Endothelial cell (in vitro differentiated cells): ENCODE measurements around the gene GBA2. TPM values are rescaled to one million over a fixed set of nuclear protein-coding genes. Genes with fewer than 3 reads are reported as not detected.

ENCODE experiments used
- DNase-seq: peaks from one replicate; pipeline ENCODE4 v3.0.0; 2021; ENCODE audit warnings: low spot score
- H3K27ac Mint-ChIP-seq: one replicate; pipeline ENCODE4 v1.8.0; 2021; ENCODE audit warnings: mixed read lengths, inconsistent platforms; ENCODE audit not compliant: unreplicated experiment
- H3K27me3 Mint-ChIP-seq: one replicate; pipeline ENCODE4 v1.8.0; 2021; ENCODE audit warnings: mild to moderate bottlenecking, moderate library complexity, mixed read lengths, inconsistent platforms; ENCODE audit not compliant: unreplicated experiment
- H3K36me3 Mint-ChIP-seq: one replicate; pipeline ENCODE4 v1.8.0; 2021; ENCODE audit warnings: mild to moderate bottlenecking, low read depth, mixed read lengths, inconsistent platforms; ENCODE audit not compliant: unreplicated experiment
- H3K4me1 Mint-ChIP-seq: one replicate; pipeline ENCODE4 v1.8.0; 2021; ENCODE audit warnings: mild to moderate bottlenecking, mixed read lengths, inconsistent platforms; ENCODE audit not compliant: unreplicated experiment
- H3K4me3 Mint-ChIP-seq: one replicate; pipeline ENCODE4 v1.8.0; 2021; ENCODE audit warnings: mild to moderate bottlenecking, mixed read lengths, inconsistent platforms; ENCODE audit not compliant: unreplicated experiment
- H3K9me3 Mint-ChIP-seq: one replicate; pipeline ENCODE4 v1.8.0; 2021; ENCODE audit warnings: mixed read lengths, inconsistent platforms; ENCODE audit not compliant: unreplicated experiment
- total RNA-seq: library from RNA; stranded (reverse); fragmentation: NEBNext Ultra II Directional; extraction: Animal tissue kit (Norgen Biotek cat#: 25700); gene quantifications from one replicate; pipeline ENCODE4 v1.2.1, GENCODE V29; 2021; ENCODE audit not compliant: unreplicated experiment
- TF ChIP-seq, protein P1 (sequence below): fragments of 200-600 bp; sonication (generic); IDR thresholded peaks from one replicate; pipeline ENCODE4 v1.5.0; 2021; ENCODE audit warnings: antibody characterized with exemption; ENCODE audit not compliant: unreplicated experiment

GBA2 gene
- total RNA-seq, 1 donor from 2014 or later = 200 TPM

DNA sequence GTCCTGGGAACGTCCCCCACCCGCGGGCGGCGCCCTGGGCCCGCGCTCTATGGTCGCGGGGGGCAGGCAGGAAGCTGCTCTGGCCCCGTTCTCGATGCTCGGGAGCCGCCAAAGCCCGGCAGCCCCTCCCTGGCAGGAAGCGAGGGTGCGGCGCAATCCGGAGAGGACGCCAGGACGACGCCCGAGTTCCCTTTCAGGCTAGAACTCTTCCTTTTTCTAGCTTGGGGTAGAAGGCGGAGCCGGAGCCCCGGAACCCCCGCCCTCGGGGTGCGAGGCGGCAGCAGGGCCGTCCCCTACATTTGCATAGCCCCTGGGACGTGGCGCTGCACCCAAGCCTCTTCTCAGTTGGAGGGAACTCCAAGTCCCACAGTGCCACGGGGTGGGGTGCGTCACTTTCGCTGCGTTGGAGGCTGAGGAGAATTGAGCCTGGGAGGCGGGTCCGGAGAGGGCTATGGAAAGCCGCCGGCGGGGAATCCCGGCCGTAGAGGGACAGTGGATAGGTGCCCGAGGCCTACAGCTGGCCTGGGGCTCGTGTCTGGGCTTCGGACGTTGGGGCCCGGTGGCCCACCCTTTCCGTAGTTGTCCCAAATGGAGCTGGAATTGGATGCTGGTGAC lies 16.7 kb downstream of the GBA2 start, which contains the start of the genes CREB3 and TLN1:
Gene CREB3, plus strand, starts transcription at position 482 of the 615 bp plus-strand sequence. Its CDS starts 107 bp downstream, at position 589.
Gene TLN1, minus strand, starts transcription at position 11 of the 615 bp plus-strand sequence. CDS start 6,501 bp downstream, outside the sequence.
- Mint-ChIP-seq H3K27ac (peak within 1 kb of the TSS; percentile 87), H3K36me3 (peaks cover 20% of the 10 kb centered on the region), H3K9me3 (no peaks in the 10 kb centered on the region), H3K27me3 (peaks cover 12% of the 10 kb centered on the region), H3K4me1 (peaks cover 23% of the 10 kb centered on the region), H3K4me3 (peak within 1 kb of the TSS; percentile 92)
- peak; percentile 94 for DNase-seq
- TF ChIP-seq, protein P1, sequence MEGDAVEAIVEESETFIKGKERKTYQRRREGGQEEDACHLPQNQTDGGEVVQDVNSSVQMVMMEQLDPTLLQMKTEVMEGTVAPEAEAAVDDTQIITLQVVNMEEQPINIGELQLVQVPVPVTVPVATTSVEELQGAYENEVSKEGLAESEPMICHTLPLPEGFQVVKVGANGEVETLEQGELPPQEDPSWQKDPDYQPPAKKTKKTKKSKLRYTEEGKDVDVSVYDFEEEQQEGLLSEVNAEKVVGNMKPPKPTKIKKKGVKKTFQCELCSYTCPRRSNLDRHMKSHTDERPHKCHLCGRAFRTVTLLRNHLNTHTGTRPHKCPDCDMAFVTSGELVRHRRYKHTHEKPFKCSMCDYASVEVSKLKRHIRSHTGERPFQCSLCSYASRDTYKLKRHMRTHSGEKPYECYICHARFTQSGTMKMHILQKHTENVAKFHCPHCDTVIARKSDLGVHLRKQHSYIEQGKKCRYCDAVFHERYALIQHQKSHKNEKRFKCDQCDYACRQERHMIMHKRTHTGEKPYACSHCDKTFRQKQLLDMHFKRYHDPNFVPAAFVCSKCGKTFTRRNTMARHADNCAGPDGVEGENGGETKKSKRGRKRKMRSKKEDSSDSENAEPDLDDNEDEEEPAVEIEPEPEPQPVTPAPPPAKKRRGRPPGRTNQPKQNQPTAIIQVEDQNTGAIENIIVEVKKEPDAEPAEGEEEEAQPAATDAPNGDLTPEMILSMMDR = no peak

- H3K4me3 Mint-ChIP-seq = peak overlapping the region; percentile 92
- peaks cover 20% of the 10 kb centered on the region for H3K4me1 Mint-ChIP-seq
- TF ChIP-seq, protein P1 = no peak
- H3K27ac Mint-ChIP-seq = peak overlapping the region; percentile 59
- H3K36me3 Mint-ChIP-seq = peaks cover 23% of the 10 kb centered on the region
- H3K9me3 Mint-ChIP-seq = no peaks in the 10 kb centered on the region
- no peak for DNase-seq
- H3K27me3 Mint-ChIP-seq = peaks cover 12% of the 10 kb centered on the region
Observed at GRCh38 chr9:35731415-35732184, 17.4 kb downstream of the GBA2 start.

DNA sequence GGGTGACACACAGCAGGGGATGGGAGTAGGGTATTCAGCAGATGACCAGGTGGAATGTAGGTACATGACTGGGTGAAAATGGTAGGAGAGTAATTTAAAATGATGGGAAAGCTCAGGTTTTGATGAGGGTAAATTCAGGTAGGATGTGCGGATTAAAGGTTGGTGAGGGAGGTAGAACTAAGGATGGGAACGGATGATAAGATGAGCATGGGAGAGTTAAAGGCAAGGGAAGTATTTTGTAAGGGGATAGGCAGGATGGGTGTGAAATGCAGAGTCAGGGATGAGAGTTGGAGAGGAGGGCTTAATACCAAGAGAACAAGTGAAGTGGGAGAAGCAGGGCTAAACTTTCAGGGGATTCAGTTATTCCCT lies 18.6 kb downstream of the GBA2 start:
- Mint-ChIP-seq H3K4me1 (peaks cover 18% of the 10 kb centered on the region), H3K27me3 (peaks cover 13% of the 10 kb centered on the region), H3K36me3 (peaks cover 24% of the 10 kb centered on the region), H3K4me3 (no peak overlapping the region), H3K9me3 (no peaks in the 10 kb centered on the region), H3K27ac (no peak overlapping the region)
- TF ChIP-seq, protein P1 = no peak
- DNase-seq = no peak

- TF ChIP-seq, protein P1 = peak; percentile 68
- peaks cover 15% of the 10 kb centered on the region for H3K27me3 Mint-ChIP-seq
- no peaks in the 10 kb centered on the region for H3K9me3 Mint-ChIP-seq
- H3K4me1 Mint-ChIP-seq = peaks cover 21% of the 10 kb centered on the region
- DNase-seq = peak; percentile 39
- peaks cover 24% of the 10 kb centered on the region for H3K36me3 Mint-ChIP-seq
- no peak overlapping the region for H3K4me3 Mint-ChIP-seq
- H3K27ac Mint-ChIP-seq = no peak overlapping the region
Observed at GRCh38 chr9:35729700-35730485, 19.1 kb downstream of the GBA2 start.
